Ascending aorta (tissue), 2 donors: Measurements from ENCODE around the gene HOXB5. TPM values are rescaled to one million over a fixed set of nuclear protein-coding genes. Genes with fewer than 3 reads are reported as not detected.

ENCODE experiments used
- DNase-seq, 2 donors: peaks; one replicate each; pipeline ENCODE4 v3.0.0-alpha.2; 2019; ENCODE audit warnings: low spot score in 2 of 2
- H3K27ac ChIP-seq, 2 donors: fragments of 200-600 bp; sonication (generic); one replicate each; pipeline ENCODE4 v1.5.1; 2016 to 2017; ENCODE audit warnings: mild to moderate bottlenecking in 1 of 2
- H3K27me3 ChIP-seq: fragments of 200-600 bp; sonication (generic); one replicate; pipeline ENCODE4 v1.5.1; 2017
- H3K36me3 ChIP-seq, 2 donors: fragments of 200-600 bp; sonication (generic); one replicate each; pipeline ENCODE4 v1.5.1; 2016
- H3K4me1 ChIP-seq, 2 donors: fragments of 200-600 bp; sonication (generic); one replicate each; pipeline ENCODE4 v1.5.1; 2016 to 2017; ENCODE audit warnings: mild to moderate bottlenecking in 1 of 2
- H3K4me3 ChIP-seq, 2 donors: fragments of 200-600 bp; sonication (generic); one replicate each; pipeline ENCODE4 v1.5.1; 2016 to 2017; ENCODE audit warnings: mild to moderate bottlenecking in 1 of 2
- H3K9me3 ChIP-seq, 2 donors: fragments of 200-600 bp; sonication (generic); one replicate each; pipeline ENCODE4 v1.5.1; 2016
- intact Hi-C: fragments of 100-400 bp; cut with DNase I; formaldehyde crosslinking; loops from one replicate; pipeline ENCODE4 v1.15.1; 2023
- total RNA-seq: library from RNA; depleted of rRNA; stranded (reverse); fragments of >200 nt; gene quantifications from one replicate; pipeline ENCODE4 v1.1.0, GENCODE V29; 2016
- TF ChIP-seq, protein P1 (sequence below), 3 experiments: fragments of 200-600 bp in 2 of 3; fragments of 450-650 bp in 1 of 3; sonication (generic) in 2 of 3; IDR thresholded peaks; one replicate each; pipeline ENCODE4 v1.5.1; 2016 to 2019; ENCODE audit warnings: antibody characterized with exemption in 3 of 3, mild to moderate bottlenecking in 1 of 3, moderate library complexity in 1 of 3

The HOXB5 gene
- total RNA-seq, 1 donor from 2014 or later, result 0.53 TPM

DNA sequence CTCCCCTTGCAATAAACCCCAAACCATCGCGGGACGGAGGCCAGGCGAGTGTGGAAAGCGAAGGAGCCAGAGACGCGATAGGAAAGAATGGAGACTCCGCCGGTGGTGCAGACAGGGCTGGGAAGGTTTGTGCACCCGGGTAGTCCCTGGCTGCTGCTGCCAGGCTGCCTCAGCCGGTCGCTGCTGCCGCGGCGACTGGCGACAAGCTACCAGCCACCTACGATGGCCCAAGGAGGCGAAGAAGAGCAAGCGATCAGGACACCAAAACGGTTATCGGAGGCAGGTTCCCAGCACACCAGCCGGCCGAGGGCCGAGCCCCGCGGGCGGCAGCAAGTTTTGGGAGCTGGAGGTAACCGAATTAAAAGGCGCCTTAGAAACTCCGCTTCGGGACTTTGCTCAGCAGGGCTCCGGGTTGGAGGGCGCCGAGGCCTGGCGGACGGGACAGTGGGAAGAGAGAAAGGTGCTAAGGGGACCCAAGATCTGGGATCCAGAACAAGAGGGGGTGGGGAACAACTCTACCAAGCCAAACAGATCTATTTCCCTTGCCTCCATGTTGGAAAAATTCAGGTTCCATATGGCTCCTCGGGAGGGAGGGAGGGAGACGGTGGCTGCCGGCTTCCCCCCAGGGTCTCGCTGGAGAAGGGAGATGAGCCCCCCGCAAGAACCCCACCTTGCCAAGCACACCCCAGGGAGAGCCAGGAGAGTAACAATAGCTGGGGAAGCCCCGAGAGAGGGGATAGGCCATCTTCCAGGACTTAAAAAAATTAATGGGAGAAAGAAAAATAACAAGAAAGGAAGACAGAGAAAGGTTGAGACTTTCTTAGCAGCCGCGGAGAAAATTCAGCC lies 38.9 kb downstream of the HOXB5 start:
- Histone ChIP-seq H3K9me3 (no peaks in the 10 kb centered on the region), H3K36me3 (peaks cover 19 to 21% of the 10 kb centered on the region in 2 donors), H3K27me3 (no peaks in the 10 kb centered on the region), H3K4me3 (peak overlapping the region; percentile 71 to 80), H3K4me1 (peaks cover 15 to 58% of the 10 kb centered on the region in 2 donors), H3K27ac (peak overlapping the region; percentile 84 to 97)
- intact Hi-C loops, result loop anchor here (2.0 kb wide), 1 partner anchor 16 kb away; no protein-coding TSS in a partner anchor
- DNase-seq, result no peak
- TF ChIP-seq, protein P1, sequence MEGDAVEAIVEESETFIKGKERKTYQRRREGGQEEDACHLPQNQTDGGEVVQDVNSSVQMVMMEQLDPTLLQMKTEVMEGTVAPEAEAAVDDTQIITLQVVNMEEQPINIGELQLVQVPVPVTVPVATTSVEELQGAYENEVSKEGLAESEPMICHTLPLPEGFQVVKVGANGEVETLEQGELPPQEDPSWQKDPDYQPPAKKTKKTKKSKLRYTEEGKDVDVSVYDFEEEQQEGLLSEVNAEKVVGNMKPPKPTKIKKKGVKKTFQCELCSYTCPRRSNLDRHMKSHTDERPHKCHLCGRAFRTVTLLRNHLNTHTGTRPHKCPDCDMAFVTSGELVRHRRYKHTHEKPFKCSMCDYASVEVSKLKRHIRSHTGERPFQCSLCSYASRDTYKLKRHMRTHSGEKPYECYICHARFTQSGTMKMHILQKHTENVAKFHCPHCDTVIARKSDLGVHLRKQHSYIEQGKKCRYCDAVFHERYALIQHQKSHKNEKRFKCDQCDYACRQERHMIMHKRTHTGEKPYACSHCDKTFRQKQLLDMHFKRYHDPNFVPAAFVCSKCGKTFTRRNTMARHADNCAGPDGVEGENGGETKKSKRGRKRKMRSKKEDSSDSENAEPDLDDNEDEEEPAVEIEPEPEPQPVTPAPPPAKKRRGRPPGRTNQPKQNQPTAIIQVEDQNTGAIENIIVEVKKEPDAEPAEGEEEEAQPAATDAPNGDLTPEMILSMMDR (IDR thresholded peaks at IDR 0.05), result no peak

DNA sequence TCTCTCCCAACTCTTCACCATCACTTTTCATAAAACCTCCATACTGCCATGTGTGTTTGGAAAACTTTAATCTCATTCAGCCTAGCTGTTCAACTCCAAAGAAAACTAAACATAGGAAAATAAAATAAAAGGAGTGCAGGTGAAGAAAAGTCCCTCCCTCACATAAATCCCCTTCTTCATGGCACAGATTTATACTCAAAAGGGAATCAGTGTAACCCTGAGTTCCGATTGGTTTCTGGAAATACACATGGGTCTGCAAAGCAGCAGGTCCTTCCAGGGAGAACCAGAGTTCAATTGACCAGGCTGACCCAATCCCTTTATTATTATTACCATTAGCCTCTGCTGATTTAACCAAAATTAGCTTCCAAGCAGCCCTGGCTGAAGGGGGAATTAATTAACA lies 39.8 kb downstream of the HOXB5 start:
- Histone ChIP-seq H3K27me3 (no peaks in the 10 kb centered on the region), H3K4me3 (peak overlapping the region; percentile 71 to 80), H3K36me3 (peaks cover 19 to 25% of the 10 kb centered on the region in 2 donors), H3K4me1 (peaks cover 15 to 56% of the 10 kb centered on the region in 2 donors), H3K9me3 (no peaks in the 10 kb centered on the region), H3K27ac (peak overlapping the region; percentile 84 to 97)
- intact Hi-C loops, result loop anchor here (2.0 kb wide), 1 partner anchor 17 kb away; no protein-coding TSS in a partner anchor
- TF ChIP-seq, protein P1 (IDR thresholded peaks at IDR 0.05), result no peak
- no peak for DNase-seq

DNA sequence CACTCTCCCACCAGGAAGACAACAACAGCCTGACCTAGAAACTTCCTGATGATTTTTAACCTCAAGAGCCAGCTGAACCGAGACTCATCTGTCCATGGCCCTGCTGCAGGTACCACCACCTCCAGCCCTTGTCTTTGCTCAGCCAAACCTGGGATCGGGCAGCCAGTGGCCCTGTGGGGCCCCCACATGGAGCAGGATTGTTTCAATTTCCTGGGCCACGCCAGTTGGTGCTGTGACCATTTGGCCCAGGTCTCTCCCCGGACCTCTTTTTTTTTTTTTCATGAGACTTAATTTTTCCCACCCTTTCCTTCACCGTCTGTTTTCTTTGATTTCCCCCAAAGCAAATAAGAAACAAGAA lies 40.4 kb downstream of the HOXB5 start:
- H3K36me3 ChIP-seq, result peaks cover 19 to 25% of the 10 kb centered on the region in 2 donors
- TF ChIP-seq, protein P1 (IDR thresholded peaks at IDR 0.05), result no peak

DNA sequence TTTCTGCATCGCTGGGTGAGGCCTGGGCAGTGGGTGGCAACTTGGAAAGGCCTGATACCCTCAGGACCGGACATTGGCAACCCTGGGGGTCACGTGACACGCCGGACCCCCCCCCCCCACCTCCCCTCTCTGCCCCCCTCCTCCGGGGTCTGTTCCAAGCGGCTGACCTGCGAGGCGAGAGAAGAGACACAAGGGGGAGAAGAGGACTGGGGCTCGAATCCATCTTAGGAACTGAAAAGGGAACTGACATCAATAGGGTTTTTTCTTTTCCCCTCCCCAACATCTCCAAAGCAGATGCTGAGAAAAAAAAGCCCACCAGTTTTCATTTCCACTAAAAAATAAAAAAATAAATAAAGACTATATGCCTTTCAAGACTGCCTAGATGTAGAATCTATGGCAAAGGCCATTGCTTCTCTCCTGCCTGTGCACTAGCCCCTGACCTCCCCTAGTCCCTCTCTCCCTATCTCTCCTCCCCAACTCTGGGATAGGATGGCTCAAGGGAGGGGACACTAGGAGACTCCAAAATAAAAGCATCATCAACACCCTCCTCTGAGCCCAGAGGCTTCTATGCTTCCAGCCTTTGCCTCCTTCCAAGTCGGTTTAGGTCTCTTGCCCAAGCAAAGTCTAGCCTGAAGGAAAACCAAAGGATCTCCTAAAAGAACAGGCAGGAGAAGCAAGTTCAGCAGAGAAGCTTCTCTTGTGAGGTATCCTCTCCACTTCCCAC lies 41.0 kb downstream of the HOXB5 start:
- no peak for DNase-seq
- intact Hi-C loops, result no loop called here
- TF ChIP-seq, protein P1 (IDR thresholded peaks at IDR 0.05), result no peak
- Histone ChIP-seq H3K27me3 (no peaks in the 10 kb centered on the region), H3K4me1 (peaks cover 8 to 58% of the 10 kb centered on the region in 2 donors), H3K36me3 (peaks cover 19 to 25% of the 10 kb centered on the region in 2 donors), H3K9me3 (no peaks in the 10 kb centered on the region), H3K27ac (peak overlapping the region; percentile 84 to 97), H3K4me3 (peak overlapping the region in 1 of 2 donors; percentile 80)

More for the DNA sequence above, 40.4 kb downstream of the HOXB5 start:
- intact Hi-C loops, result no loop called here
- no peaks in the 10 kb centered on the region for H3K27me3 ChIP-seq
- no peaks in the 10 kb centered on the region for H3K9me3 ChIP-seq
- H3K4me1 ChIP-seq, result peaks cover 12 to 59% of the 10 kb centered on the region in 2 donors
- H3K4me3 ChIP-seq, result peak overlapping the region in 1 of 2 donors; percentile 80
- no peak for DNase-seq
- H3K27ac ChIP-seq, result peak overlapping the region; percentile 84 to 97

DNA sequence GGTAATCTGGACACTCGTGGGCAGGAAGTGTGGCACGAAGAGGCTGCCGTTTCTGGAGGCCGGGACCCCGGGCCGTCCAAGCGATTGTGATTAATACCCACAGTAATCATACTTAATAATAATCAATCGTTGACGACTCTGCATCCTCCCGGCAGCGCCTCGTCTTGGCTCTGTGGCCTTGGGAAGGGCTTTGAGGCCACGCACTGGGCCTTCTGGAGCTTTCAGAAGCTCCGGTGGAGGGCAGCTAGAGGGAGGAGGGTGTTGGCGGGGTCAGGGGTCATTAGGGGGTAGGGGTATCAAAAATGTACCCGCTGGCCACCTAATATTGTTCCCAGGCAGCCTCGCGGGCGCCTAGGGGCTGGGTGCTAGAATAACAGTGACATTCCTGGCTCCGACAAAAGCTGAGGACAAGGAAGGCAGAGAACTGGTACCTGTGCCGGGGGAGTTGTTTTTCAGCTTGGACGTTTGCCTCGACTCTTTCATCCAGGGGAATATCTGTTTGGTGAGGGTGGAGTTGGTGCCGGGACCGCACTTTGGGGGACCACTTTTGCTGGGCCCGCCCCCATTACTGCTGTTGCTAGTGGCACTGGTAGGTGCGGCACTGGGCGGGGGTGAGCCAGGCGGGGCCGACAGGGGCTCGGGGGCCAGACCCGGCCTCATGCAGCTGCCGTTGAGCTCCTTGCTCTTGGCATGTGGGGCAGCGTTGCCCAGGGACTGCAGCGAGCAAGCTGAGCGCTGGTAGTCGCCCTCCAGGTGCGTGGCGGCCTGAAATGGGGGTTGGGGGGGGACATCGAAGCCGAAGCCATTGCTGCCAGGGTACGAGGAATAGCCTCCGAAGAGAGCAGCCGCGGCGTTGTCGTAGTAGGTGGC lies 41.7 kb downstream of the HOXB5 start:
- Histone ChIP-seq H3K4me3 (peak overlapping the region in 1 of 2 donors; percentile 80), H3K4me1 (peaks cover 4 to 55% of the 10 kb centered on the region in 2 donors), H3K9me3 (no peaks in the 10 kb centered on the region), H3K27me3 (no peaks in the 10 kb centered on the region), H3K27ac (peak overlapping the region; percentile 84 to 97), H3K36me3 (peaks cover 19 to 25% of the 10 kb centered on the region in 2 donors)
- TF ChIP-seq, protein P1 (IDR thresholded peaks at IDR 0.05), result no peak
- intact Hi-C loops, result no loop called here
- no peak for DNase-seq
